HG02852 (cell line): ENCODE measurements around the gene DKK2.
"Not testable (repeated sequence)": the region's sequence is repeated elsewhere in the genome, so short reads cannot be mapped to it uniquely, and the experiment has no call there.

Source experiments
- ATAC-seq: cut with Tn5 transposase; IDR thresholded peaks from one replicate; pipeline ENCODE4 v1.9.1; 2021; ENCODE audit warnings: mild to moderate bottlenecking, moderate library complexity; ENCODE audit not compliant: unreplicated experiment

Gene DKK2

GRCh38 chr4:106914223-106914622 lies 121.9 kb downstream of the DKK2 start:
- ATAC-seq = no peak

GRCh38 chr4:106909486-106910188 lies 126.5 kb downstream of the DKK2 start:
- no peak for ATAC-seq

GRCh38 chr4:106908049-106908448 lies 128.1 kb downstream of the DKK2 start:
- ATAC-seq = not testable (repeated sequence)

- ATAC-seq = no peak
Measured at GRCh38 chr4:106907216-106907615, 128.9 kb downstream of the DKK2 start.

GRCh38 chr4:106906728-106907127 lies 129.4 kb downstream of the DKK2 start:
- ATAC-seq = no peak

GRCh38 chr4:106898621-106899230 lies 137.4 kb downstream of the DKK2 start:
- peak; percentile 87 for ATAC-seq

GRCh38 chr4:106893903-106894302 lies 142.2 kb downstream of the DKK2 start:
- no peak for ATAC-seq

GRCh38 chr4:106893395-106893881 lies 142.7 kb downstream of the DKK2 start:
- no peak for ATAC-seq

- no peak for ATAC-seq
Measured at GRCh38 chr4:106892786-106893185, 143.3 kb downstream of the DKK2 start.

GRCh38 chr4:106875340-106875739 lies 160.8 kb downstream of the DKK2 start:
- no peak for ATAC-seq
